Measurements from ENCODE around the gene HRCT1.
"Not testable (repeated sequence)": the region's sequence is repeated elsewhere in the genome, so short reads cannot be mapped to it uniquely, and the experiment has no call there.

HRCT1 gene

GRCh38 chr9:35905912-35906679, at the start of gene HRCT1:
HRCT1 (plus strand) TSS chr9:35906202; CDS start chr9:35906288, 86 bp downstream.
- peak; percentile 43 for DNase-seq (ENCODE audit: low spot score)

GRCh38 chr9:35856206-35856605, 49.8 kb upstream of the HRCT1 start:
- no peak for DNase-seq (ENCODE audit: low spot score)

GRCh38 chr9:35856882-35857281, 49.1 kb upstream of the HRCT1 start:
- no peak for DNase-seq (ENCODE audit: low spot score)

GRCh38 chr9:35858458-35858857, 47.5 kb upstream of the HRCT1 start:
- DNase-seq (ENCODE audit: low spot score), result no peak

GRCh38 chr9:35859310-35859989, 46.6 kb upstream of the HRCT1 start:
- peak; percentile 81 for DNase-seq (ENCODE audit: low spot score)

- DNase-seq (ENCODE audit: low spot score), result no peak
These were observed 46.0 kb upstream of the HRCT1 start for GRCh38 chr9:35859990-35860339.

- DNase-seq (ENCODE audit: low spot score), result no peak
These were observed 44.7 kb upstream of the HRCT1 start for GRCh38 chr9:35861161-35861897.

- no peak for DNase-seq (ENCODE audit: low spot score)
These were observed 43.7 kb upstream of the HRCT1 start for GRCh38 chr9:35862328-35862727.

- DNase-seq (ENCODE audit: low spot score), result no peak
These were observed 42.4 kb upstream of the HRCT1 start for GRCh38 chr9:35863583-35863982.

- DNase-seq (ENCODE audit: low spot score), result no peak
These were observed 41.2 kb upstream of the HRCT1 start for GRCh38 chr9:35864695-35865255.

- DNase-seq (ENCODE audit: low spot score), result no peak
These were observed 38.5 kb upstream of the HRCT1 start for GRCh38 chr9:35867538-35867937.

- DNase-seq (ENCODE audit: low spot score), result no peak
These were observed 37.1 kb upstream of the HRCT1 start for GRCh38 chr9:35868933-35869332.

GRCh38 chr9:35869621-35870216, 36.3 kb upstream of the HRCT1 start:
- DNase-seq (ENCODE audit: low spot score), result no peak

- no peak for DNase-seq (ENCODE audit: low spot score)
These were observed 35.6 kb upstream of the HRCT1 start, which contains the start of gene OR13J1 for GRCh38 chr9:35870351-35870923. OR13J1 (minus strand) TSS chr9:35870401; CDS start chr9:35870401, 0 bp downstream.

- DNase-seq (ENCODE audit: low spot score), result no peak
These were observed 34.5 kb upstream of the HRCT1 start for GRCh38 chr9:35871545-35871944.

GRCh38 chr9:35872505-35872904, 33.5 kb upstream of the HRCT1 start:
- no peak for DNase-seq (ENCODE audit: low spot score)

- DNase-seq (ENCODE audit: low spot score), result peak; percentile 94
These were observed 23.6 kb upstream of the HRCT1 start for GRCh38 chr9:35882263-35882848.

GRCh38 chr9:35882996-35883395, 23.0 kb upstream of the HRCT1 start:
- DNase-seq (ENCODE audit: low spot score), result peak; percentile 9

GRCh38 chr9:35884908-35885307, 21.1 kb upstream of the HRCT1 start:
- DNase-seq (ENCODE audit: low spot score), result not testable (repeated sequence)

- DNase-seq (ENCODE audit: low spot score), result no peak
These were observed 14.4 kb upstream of the HRCT1 start for GRCh38 chr9:35891646-35892045.

- no peak for DNase-seq (ENCODE audit: low spot score)
These were observed 14.0 kb upstream of the HRCT1 start for GRCh38 chr9:35892051-35892450.

Data from cerebellar cortex (tissue), 1 donor.